ENCODE data around the gene CABP7. TPM values are rescaled to one million over a fixed set of nuclear protein-coding genes. Genes with fewer than 3 reads are reported as not detected.

Gene CABP7
- total and polyA plus RNA-seq, 2 of the 8 experiments (the other 6 are each of a cell fraction or from before 2014, with no cell fraction given), result 0.20 to 0.36 TPM

GRCh38 chr22:29684244-29684643 is 35.6 kb upstream of the CABP7 start:
- no peaks in the 10 kb centered on the region for H4K20me1 ChIP-seq (replicated peaks in 1 of 2; ENCODE audit: control insufficient read depth in 1 of 2, insufficient read depth in 2 of 2, low read length in 2 of 2)
- H2BK15ac ChIP-seq (ENCODE audit: low read length), result no peak overlapping the region
- no peak overlapping the region for H3K4ac ChIP-seq (replicated peaks; ENCODE audit: insufficient read length, low read depth, low read length)
- no peak overlapping the region for H2AK5ac ChIP-seq (ENCODE audit: low read depth, low read length)
- ChIA-PET CTCF (ENCODE audit: partially characterized antibody) (interaction anchor here (0.7 to 2.1 kb wide), 4 partner anchors 17 to 92 kb away, joined by 3 to 7 read pairs (median 4); no protein-coding TSS in a partner anchor), POLR2A (ENCODE audit: partially characterized antibody) (no interaction called here)
- peaks cover 0 to 6% (median 3%) of the 10 kb centered on the region in 4 experiments; a peak in 3 of 7 replicates for H3K4me1 ChIP-seq (replicated peaks in 1 of 4; ENCODE audit: control insufficient read depth in 3 of 4, insufficient read depth in 4 of 4, low read length in 3 of 4)
- H4K8ac ChIP-seq (ENCODE audit: extremely low read depth, insufficient read depth, low read length), result no peak overlapping the region
- H3K79me1 ChIP-seq (ENCODE audit: low read depth, low read length), result no peaks in the 10 kb centered on the region
- H3K4me2 ChIP-seq (ENCODE audit: insufficient read depth in 1 of 2, low read depth in 2 of 2, low read length in 2 of 2), result no peak overlapping the region
- no peak overlapping the region for H3K4me3 ChIP-seq (ENCODE audit: extremely low read depth in 1 of 4, insufficient read depth in 2 of 4, low read depth in 3 of 4, low read length in 4 of 4)
- TF ChIP-seq CTBP2 (IDR thresholded peaks at IDR 0.05; ENCODE audit: borderline replicate concordance, insufficient read depth, insufficient read length, low read length) (no peak), HDAC6 (IDR thresholded peaks at IDR 0.05; ENCODE audit: low read depth, low read length) (no peak), CBX5 (IDR thresholded peaks at IDR 0.05; ENCODE audit: low read depth, low read length) (no peak), TBP (IDR thresholded peaks at IDR 0.05; ENCODE audit: low read depth, low read length) (no peak), POLR2AphosphoS5 (IDR thresholded peaks at IDR 0.05; ENCODE audit: low read depth, low read length) (no peak), NANOG (IDR thresholded peaks at IDR 0.05; ENCODE audit: insufficient read depth, low read depth, low read length, poor library complexity, severe bottlenecking) (no peak), TAF1 (IDR thresholded peaks at IDR 0.05; ENCODE audit: low read depth, low read length) (no peak), EP300 (IDR thresholded peaks at IDR 0.05; ENCODE audit: borderline replicate concordance in 1 of 2, low read depth in 2 of 2, low read length in 2 of 2) (no peak)
- no peak for DNase-seq (ENCODE audit: low read depth in 1 of 2, low spot score in 2 of 2)
- H2BK5ac ChIP-seq (ENCODE audit: low read depth, low read length), result no peak overlapping the region
- H4K91ac ChIP-seq (replicated peaks; ENCODE audit: insufficient read length, low read length), result no peak overlapping the region
- H3K14ac ChIP-seq (ENCODE audit: insufficient read length), result no peak overlapping the region
- no peak overlapping the region for H3K9ac ChIP-seq (replicated peaks in 1 of 4; ENCODE audit: extremely low read depth in 1 of 4, low read depth in 3 of 4, low read length in 3 of 4)
- H3K27ac ChIP-seq (ENCODE audit: low read depth, low read length), result no peak overlapping the region
- H3K9me3 ChIP-seq (ENCODE audit: insufficient read depth in 2 of 2, low read depth in 1 of 2, low read length in 1 of 2), result no peaks in the 10 kb centered on the region
- no peak overlapping the region for H2BK20ac ChIP-seq (ENCODE audit: low read length)
- H3K23ac ChIP-seq (ENCODE audit: insufficient read length), result no peak overlapping the region
- 86% methylated on average over 4 of the region's 4 CpGs; no CpG with 5 or more reads in 1 of the 2 experiments for WGBS, 2 experiments (ENCODE audit: extremely low coverage in 1 of 2, insufficient coverage in 1 of 2, insufficient read length in 1 of 2, insufficient replicate concordance in 2 of 2, low coverage in 1 of 2, low lambda C conversion rate in 2 of 2, missing lambda C conversion rate in 1 of 2)
- no peak overlapping the region for H3K56ac ChIP-seq (replicated peaks; ENCODE audit: insufficient read length, low read depth, low read length)
- H4K5ac ChIP-seq (ENCODE audit: insufficient read length, low read depth, low read length), result no peak overlapping the region
- no peaks in the 10 kb centered on the region for H3K23me2 ChIP-seq (ENCODE audit: low read depth, low read length)
- H3K36me3 ChIP-seq (ENCODE audit: control insufficient read depth in 2 of 4, insufficient read depth in 4 of 4, low read length in 3 of 4), result peaks cover 3 to 9% (median 5%) of the 10 kb centered on the region in 4 experiments; a peak in 4 of 8 replicates
- H2AFZ ChIP-seq (ENCODE audit: low read length), result no peak overlapping the region
- FAIRE-seq, result no peak
- no peaks in the 10 kb centered on the region for H3K79me2 ChIP-seq (ENCODE audit: control insufficient read depth in 1 of 2, insufficient read depth in 2 of 2, low read length in 2 of 2)
- H2BK120ac ChIP-seq (replicated peaks; ENCODE audit: low read depth, low read length), result no peak overlapping the region
- no peak overlapping the region for H2BK12ac ChIP-seq (ENCODE audit: low read depth, low read length)
- H3K18ac ChIP-seq (ENCODE audit: extremely low read depth, low read length), result no peak overlapping the region
- H3K27me3 ChIP-seq (replicated peaks in 1 of 4; ENCODE audit: control insufficient read depth in 3 of 4, extremely low read depth in 1 of 4, insufficient read depth in 3 of 4, low read length in 3 of 4), result no peaks in the 10 kb centered on the region

All from H1 (cell line).